GM12878 (cell line): ENCODE data around the gene KCNK17. TPM values are rescaled to one million over a fixed set of nuclear protein-coding genes. Genes with fewer than 3 reads are reported as not detected.

Source experiments
- ATAC-seq: fragments of 200-7000 bp; cut with Tn5 transposase; 3 replicates; pipeline ENCODE4 v1.9.1; 2020; ENCODE audit warnings: mild to moderate bottlenecking, moderate library complexity
- BruUV-seq: library from RNA; stranded (reverse); fragments of 400-500 nt; replicated peaks from 2 replicates; lab custom pipeline; 2021; lab: Mats Ljungman, UMichigan
- CTCF ChIA-PET: fragments of 300-600 bp; sonication (Branson Sonifier 250); formaldehyde crosslinking; extraction: SDS; loops from one replicate; lab custom pipeline; 2021; ENCODE audit warnings: inconsistent platforms; lab: Yijun Ruan, JAX
- POLR2A ChIA-PET: fragments of 350-600 bp; formaldehyde crosslinking; extraction: SDS; loops from one replicate; lab custom pipeline; 2021; ENCODE audit warnings: inconsistent platforms; lab: Charles Lee
- RAD21 ChIA-PET: fragments of 300-600 bp; sonication (Branson Sonifier 250); formaldehyde crosslinking; loops from one replicate; lab custom pipeline; 2023; ENCODE audit warnings: antibody characterized with exemption; ENCODE audit not compliant: unreplicated experiment; lab: Charles Lee
- SMC1A ChIA-PET: fragments of 300-600 bp; sonication (Branson Sonifier 250); formaldehyde crosslinking; loops from one replicate; lab custom pipeline; 2023; ENCODE audit not compliant: unreplicated experiment, uncharacterized antibody; lab: Charles Lee
- DNase-seq: peaks from one replicate; pipeline ENCODE4 v3.0.0-alpha.2; 2011; ENCODE audit warnings: low read depth, low spot score
- FAIRE-seq: peaks from 3 replicates; lab custom pipeline; 2011; peaks lifted over from hg19 to GRCh38; lab: Jason Lieb, UNC
- H2AFZ ChIP-seq: 2 replicates; pipeline ENCODE4 v1.6.0; 2011; ENCODE audit warnings: low read depth, low read length, control low read depth; ENCODE audit not compliant: control insufficient read depth
- H3K27ac ChIP-seq: 2 replicates; pipeline ENCODE4 v1.5.1; 2011; ENCODE audit warnings: control low read depth; ENCODE audit not compliant: control insufficient read depth, insufficient read depth
- H3K27me3 ChIP-seq, 2 experiments: replicated peaks in 1 of 2; 2 replicates each; pipeline versions ENCODE4 v1.6.0 to v1.6.1; 2011; ENCODE audit warnings: low read length in 1 of 2; ENCODE audit not compliant: control insufficient read depth in 2 of 2, insufficient read depth in 2 of 2
- H3K36me3 ChIP-seq, 2 experiments: 2 replicates each; pipeline ENCODE4 v1.5.1; 2011; ENCODE audit warnings: low read length in 1 of 2; ENCODE audit not compliant: control insufficient read depth in 2 of 2, insufficient read depth in 2 of 2
- H3K4me1 ChIP-seq: 2 replicates; pipeline ENCODE4 v1.6.1; 2011; ENCODE audit warnings: mild to moderate bottlenecking, low read length, moderate library complexity, mixed read lengths; ENCODE audit not compliant: control insufficient read depth, insufficient read depth
- H3K4me2 ChIP-seq: 2 replicates; pipeline ENCODE4 v1.6.0; 2011; ENCODE audit warnings: control low read depth; ENCODE audit not compliant: control insufficient read depth, insufficient read depth
- H3K4me3 ChIP-seq: fragments of 200-600 bp; sonication (generic); 2 replicates; pipeline ENCODE4 v1.5.1; 2016
- H3K79me2 ChIP-seq: 2 replicates; pipeline ENCODE4 v1.6.0; 2011; ENCODE audit warnings: low read length; ENCODE audit not compliant: control insufficient read depth, insufficient read depth
- H3K9ac ChIP-seq: 2 replicates; pipeline ENCODE4 v1.8.0; 2011; ENCODE audit warnings: low read length, control low read depth, mixed read lengths; ENCODE audit not compliant: control insufficient read depth, insufficient read depth
- H3K9me3 ChIP-seq: replicated peaks from 3 replicates; pipeline ENCODE4 v1.5.1; 2011; ENCODE audit warnings: mild to moderate bottlenecking, low read length; ENCODE audit not compliant: control insufficient read depth, insufficient read depth
- H4K20me1 ChIP-seq: 2 replicates; pipeline ENCODE4 v1.6.0; 2011; ENCODE audit not compliant: control insufficient read depth, insufficient read depth
- DPF2 ChIP-seq: fragments of 450-650 bp; IDR thresholded peaks from 2 replicates; pipeline ENCODE4 v1.6.1; 2017; ENCODE audit warnings: mild to moderate bottlenecking
- NBN ChIP-seq: fragments of 450-650 bp; IDR thresholded peaks from 2 replicates; pipeline ENCODE4 v1.6.1; 2016
- WGBS: methylation state at CpG from one replicate; pipeline ENCODE4 v1.1.6; 2016; ENCODE audit warnings: low lambda C conversion rate; ENCODE audit not compliant: insufficient replicate concordance, insufficient coverage; ENCODE audit errors: missing lambda C conversion rate; 5-methylcytosine and 5-hydroxymethylcytosine counted together
- in situ Hi-C: fragments of 300-500 bp; cut with MboI; formaldehyde crosslinking; loops from 9 replicates; pipeline ENCODE4 v1.14.3; 2018; ENCODE audit warnings: mixed read lengths
- intact Hi-C: fragments of 100-400 bp; cut with micrococcal nuclease; formaldehyde crosslinking; loops from one replicate; pipeline ENCODE4 v1.14.2; 2022; ENCODE audit not compliant: unreplicated experiment
- polyA plus RNA-seq, 11 experiments: library from polyadenylated mRNA; depleted of rRNA in 4 of 11; unstranded in 6 of 11; stranded (reverse) in 5 of 11; fragments of >200 nt; fragmentation: Nextera tagmentation in 4 of 11; fragmentation: Illumina TruSeq in 1 of 11; extraction: Ambion mirVana in 4 of 11; extraction: Trizol in 1 of 11; gene quantifications; 1 replicate in 1 of 11; 2 replicates in 10 of 11; pipeline versions ENCODE4 v1.2.1 to v1.2.3, GENCODE V29; 2011 to 2016; ENCODE audit warnings: inconsistent platforms in 2 of 11, missing spikeins in 2 of 11, low read depth in 1 of 11
- total RNA-seq, 4 experiments: library from RNA; depleted of rRNA in 3 of 4; stranded (reverse); fragments of >200 nt in 3 of 4; fragmentation: Illumina TruSeq in 1 of 4; extraction: Trizol in 1 of 4; gene quantifications; 2 replicates each; pipeline versions ENCODE4 v1.2.1 to v1.2.3, GENCODE V29; 2013 to 2021
- TF ChIP-seq, protein P1 (sequence below): IDR thresholded peaks from 2 replicates; pipeline ENCODE4 v1.6.1; 2012; ENCODE audit warnings: improper control_type of control experiment, low read depth, low read length; ENCODE audit not compliant: insufficient replicate concordance
- TF ChIP-seq, protein P2 (sequence below): IDR thresholded peaks from 2 replicates; pipeline ENCODE4 v1.6.1; 2011; ENCODE audit warnings: borderline replicate concordance, low read depth, mild to moderate bottlenecking, moderate library complexity, mixed read lengths, low read length; ENCODE audit not compliant: insufficient read depth; ENCODE audit errors: extremely low read length
- TF ChIP-seq, protein P3 (sequence below): fragments of 450-650 bp; IDR thresholded peaks from 2 replicates; pipeline ENCODE4 v1.6.1; 2018; ENCODE audit warnings: mild to moderate bottlenecking, low read depth, moderate library complexity; ENCODE audit not compliant: partially characterized antibody

KCNK17 gene
- total and polyA plus RNA-seq, 10 of the 15 experiments (the other 5 are each of a cell fraction or from before 2014, with no cell fraction given), result not detected

DNA sequence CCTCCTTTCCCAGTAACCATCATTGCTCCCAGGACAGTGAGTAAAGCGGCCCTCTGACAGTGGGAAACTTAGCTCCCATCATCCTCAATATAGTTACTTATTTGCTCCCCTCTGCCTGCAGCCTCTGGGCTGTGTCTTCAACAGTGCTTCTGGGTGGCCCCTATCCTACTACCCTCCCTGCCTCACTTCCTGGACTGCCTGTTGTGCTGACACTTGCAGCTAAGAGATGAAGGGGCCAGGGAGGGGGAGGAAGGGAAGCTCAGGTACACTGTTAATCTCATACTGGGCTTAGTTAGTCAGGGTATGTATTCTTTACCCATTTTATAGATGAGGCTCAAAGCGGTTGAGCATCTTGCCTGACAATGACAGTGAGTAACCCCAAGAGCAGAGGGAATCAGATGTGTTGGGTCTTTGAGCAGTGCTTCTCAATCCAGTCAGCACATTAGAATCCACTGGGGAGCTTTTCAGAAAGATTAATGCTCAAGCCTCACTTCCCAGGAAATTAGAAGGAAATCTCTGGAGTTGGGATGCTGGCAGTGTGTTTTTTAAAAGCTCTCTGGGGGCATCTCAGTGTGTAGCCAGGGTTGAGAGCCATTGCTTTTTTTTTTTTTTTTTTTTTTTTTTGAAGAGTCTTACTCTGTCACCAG is 57.8 kb downstream of the KCNK17 start:
- Histone ChIP-seq H3K27ac (no peak overlapping the region), H3K4me1 (no peaks in the 10 kb centered on the region), H3K9ac (no peak overlapping the region), H3K9me3 (no peaks in the 10 kb centered on the region), H3K79me2 (no peaks in the 10 kb centered on the region), H4K20me1 (no peaks in the 10 kb centered on the region), H3K4me2 (no peak overlapping the region), H3K4me3 (no peak overlapping the region), H3K36me3 (no peaks in the 10 kb centered on the region), H3K27me3 (peaks cover 0 to 2% of the 10 kb centered on the region in 2 experiments; a peak in 2 of 4 replicates), H2AFZ (no peak overlapping the region)
- intact Hi-C loops, result no loop called here
- no peak for ATAC-seq
- RAD21 ChIA-PET, result interaction anchor here (0.7 kb wide), 1 partner anchor 967 kb away, joined by 6 read pairs; no protein-coding TSS in a partner anchor
- 32% methylated on average over 2 of the region's 2 CpGs for WGBS
- in situ Hi-C loops, result no loop called here
- SMC1A ChIA-PET, result no interaction called here
- BruUV-seq, result no TSS peak
- no peak for TF ChIP-seq NBN
- CTCF ChIA-PET, result no interaction called here
- no peak for FAIRE-seq
- DNase-seq, result no peak
- POLR2A ChIA-PET, result interaction anchor here (0.6 kb wide), 1 partner anchor 42 kb away, joined by 3 read pairs; no protein-coding TSS in a partner anchor

DNA sequence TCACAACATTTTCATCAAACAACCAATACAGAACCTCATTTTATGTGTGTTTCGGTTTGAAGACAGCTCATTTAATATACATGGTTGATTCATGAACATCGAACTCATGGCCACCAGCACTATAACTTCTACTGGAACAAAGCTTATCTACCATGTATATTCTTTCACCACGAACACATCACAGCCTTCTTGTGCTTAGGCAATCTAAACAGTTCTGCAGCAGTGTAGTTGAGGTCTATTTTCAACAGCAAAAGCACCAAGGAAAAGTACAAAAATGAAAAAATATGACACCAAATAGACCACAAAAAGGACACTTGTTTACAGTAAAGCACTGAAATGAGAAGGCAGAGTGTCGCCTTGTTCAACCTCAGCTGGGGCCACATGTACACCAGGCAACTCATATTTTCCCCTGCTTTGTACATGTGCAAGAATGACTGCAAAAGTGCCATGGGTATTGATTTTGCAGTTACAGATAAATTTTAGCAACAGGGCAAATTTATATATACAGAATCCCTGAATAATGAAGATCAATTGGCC is 59.2 kb downstream of the KCNK17 start:
- intact Hi-C loops, result no loop called here
- WGBS, result 10% methylated on average over 4 of the region's 4 CpGs
- Histone ChIP-seq H3K9me3 (no peaks in the 10 kb centered on the region), H3K27me3 (no peaks in the 10 kb centered on the region; a peak in 1 of 4 replicates), H3K9ac (no peak overlapping the region), H3K79me2 (no peaks in the 10 kb centered on the region), H3K27ac (no peak overlapping the region), H4K20me1 (no peaks in the 10 kb centered on the region), H3K36me3 (no peaks in the 10 kb centered on the region), H3K4me3 (no peak overlapping the region), H3K4me1 (no peaks in the 10 kb centered on the region), H2AFZ (no peak overlapping the region), H3K4me2 (no peak overlapping the region)
- no peak for DNase-seq
- no peak for ATAC-seq
- in situ Hi-C loops, result no loop called here
- POLR2A ChIA-PET, result no interaction called here
- FAIRE-seq, result no peak
- SMC1A ChIA-PET, result no interaction called here
- no TSS peak for BruUV-seq
- CTCF ChIA-PET, result interaction anchor here (0.6 to 0.9 kb wide), 2 partner anchors 23 to 55 kb away, joined by 3 read pairs; no protein-coding TSS in a partner anchor
- RAD21 ChIA-PET, result interaction anchor here (0.8 kb wide), 1 partner anchor 152 kb away, joined by 3 read pairs; no protein-coding TSS in a partner anchor
- TF ChIP-seq, protein P1, sequence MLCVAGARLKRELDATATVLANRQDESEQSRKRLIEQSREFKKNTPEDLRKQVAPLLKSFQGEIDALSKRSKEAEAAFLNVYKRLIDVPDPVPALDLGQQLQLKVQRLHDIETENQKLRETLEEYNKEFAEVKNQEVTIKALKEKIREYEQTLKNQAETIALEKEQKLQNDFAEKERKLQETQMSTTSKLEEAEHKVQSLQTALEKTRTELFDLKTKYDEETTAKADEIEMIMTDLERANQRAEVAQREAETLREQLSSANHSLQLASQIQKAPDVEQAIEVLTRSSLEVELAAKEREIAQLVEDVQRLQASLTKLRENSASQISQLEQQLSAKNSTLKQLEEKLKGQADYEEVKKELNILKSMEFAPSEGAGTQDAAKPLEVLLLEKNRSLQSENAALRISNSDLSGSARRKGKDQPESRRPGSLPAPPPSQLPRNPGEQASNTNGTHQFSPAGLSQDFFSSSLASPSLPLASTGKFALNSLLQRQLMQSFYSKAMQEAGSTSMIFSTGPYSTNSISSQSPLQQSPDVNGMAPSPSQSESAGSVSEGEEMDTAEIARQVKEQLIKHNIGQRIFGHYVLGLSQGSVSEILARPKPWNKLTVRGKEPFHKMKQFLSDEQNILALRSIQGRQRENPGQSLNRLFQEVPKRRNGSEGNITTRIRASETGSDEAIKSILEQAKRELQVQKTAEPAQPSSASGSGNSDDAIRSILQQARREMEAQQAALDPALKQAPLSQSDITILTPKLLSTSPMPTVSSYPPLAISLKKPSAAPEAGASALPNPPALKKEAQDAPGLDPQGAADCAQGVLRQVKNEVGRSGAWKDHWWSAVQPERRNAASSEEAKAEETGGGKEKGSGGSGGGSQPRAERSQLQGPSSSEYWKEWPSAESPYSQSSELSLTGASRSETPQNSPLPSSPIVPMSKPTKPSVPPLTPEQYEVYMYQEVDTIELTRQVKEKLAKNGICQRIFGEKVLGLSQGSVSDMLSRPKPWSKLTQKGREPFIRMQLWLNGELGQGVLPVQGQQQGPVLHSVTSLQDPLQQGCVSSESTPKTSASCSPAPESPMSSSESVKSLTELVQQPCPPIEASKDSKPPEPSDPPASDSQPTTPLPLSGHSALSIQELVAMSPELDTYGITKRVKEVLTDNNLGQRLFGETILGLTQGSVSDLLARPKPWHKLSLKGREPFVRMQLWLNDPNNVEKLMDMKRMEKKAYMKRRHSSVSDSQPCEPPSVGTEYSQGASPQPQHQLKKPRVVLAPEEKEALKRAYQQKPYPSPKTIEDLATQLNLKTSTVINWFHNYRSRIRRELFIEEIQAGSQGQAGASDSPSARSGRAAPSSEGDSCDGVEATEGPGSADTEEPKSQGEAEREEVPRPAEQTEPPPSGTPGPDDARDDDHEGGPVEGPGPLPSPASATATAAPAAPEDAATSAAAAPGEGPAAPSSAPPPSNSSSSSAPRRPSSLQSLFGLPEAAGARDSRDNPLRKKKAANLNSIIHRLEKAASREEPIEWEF, result no peak
- TF ChIP-seq, protein P2, sequence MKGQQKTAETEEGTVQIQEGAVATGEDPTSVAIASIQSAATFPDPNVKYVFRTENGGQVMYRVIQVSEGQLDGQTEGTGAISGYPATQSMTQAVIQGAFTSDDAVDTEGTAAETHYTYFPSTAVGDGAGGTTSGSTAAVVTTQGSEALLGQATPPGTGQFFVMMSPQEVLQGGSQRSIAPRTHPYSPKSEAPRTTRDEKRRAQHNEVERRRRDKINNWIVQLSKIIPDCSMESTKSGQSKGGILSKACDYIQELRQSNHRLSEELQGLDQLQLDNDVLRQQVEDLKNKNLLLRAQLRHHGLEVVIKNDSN, result no peak
- no peak for TF ChIP-seq DPF2
- TF ChIP-seq, protein P3, sequence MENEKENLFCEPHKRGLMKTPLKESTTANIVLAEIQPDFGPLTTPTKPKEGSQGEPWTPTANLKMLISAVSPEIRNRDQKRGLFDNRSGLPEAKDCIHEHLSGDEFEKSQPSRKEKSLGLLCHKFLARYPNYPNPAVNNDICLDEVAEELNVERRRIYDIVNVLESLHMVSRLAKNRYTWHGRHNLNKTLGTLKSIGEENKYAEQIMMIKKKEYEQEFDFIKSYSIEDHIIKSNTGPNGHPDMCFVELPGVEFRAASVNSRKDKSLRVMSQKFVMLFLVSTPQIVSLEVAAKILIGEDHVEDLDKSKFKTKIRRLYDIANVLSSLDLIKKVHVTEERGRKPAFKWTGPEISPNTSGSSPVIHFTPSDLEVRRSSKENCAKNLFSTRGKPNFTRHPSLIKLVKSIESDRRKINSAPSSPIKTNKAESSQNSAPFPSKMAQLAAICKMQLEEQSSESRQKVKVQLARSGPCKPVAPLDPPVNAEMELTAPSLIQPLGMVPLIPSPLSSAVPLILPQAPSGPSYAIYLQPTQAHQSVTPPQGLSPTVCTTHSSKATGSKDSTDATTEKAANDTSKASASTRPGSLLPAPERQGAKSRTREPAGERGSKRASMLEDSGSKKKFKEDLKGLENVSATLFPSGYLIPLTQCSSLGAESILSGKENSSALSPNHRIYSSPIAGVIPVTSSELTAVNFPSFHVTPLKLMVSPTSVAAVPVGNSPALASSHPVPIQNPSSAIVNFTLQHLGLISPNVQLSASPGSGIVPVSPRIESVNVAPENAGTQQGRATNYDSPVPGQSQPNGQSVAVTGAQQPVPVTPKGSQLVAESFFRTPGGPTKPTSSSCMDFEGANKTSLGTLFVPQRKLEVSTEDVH, result no peak
